ENCODE results near the gene NUP210L. TPM values are rescaled to one million over a fixed set of nuclear protein-coding genes. Genes with fewer than 3 reads are reported as not detected.
A peak's percentile ranks its signal among the peaks of the same experiment; 100 is the strongest.

NUP210L gene
- total and polyA plus RNA-seq, 9 of the 15 experiments (the other 6 are each of a cell fraction or from before 2014, with no cell fraction given), result 0.01 to 0.04 TPM; not detected in 7

DNA sequence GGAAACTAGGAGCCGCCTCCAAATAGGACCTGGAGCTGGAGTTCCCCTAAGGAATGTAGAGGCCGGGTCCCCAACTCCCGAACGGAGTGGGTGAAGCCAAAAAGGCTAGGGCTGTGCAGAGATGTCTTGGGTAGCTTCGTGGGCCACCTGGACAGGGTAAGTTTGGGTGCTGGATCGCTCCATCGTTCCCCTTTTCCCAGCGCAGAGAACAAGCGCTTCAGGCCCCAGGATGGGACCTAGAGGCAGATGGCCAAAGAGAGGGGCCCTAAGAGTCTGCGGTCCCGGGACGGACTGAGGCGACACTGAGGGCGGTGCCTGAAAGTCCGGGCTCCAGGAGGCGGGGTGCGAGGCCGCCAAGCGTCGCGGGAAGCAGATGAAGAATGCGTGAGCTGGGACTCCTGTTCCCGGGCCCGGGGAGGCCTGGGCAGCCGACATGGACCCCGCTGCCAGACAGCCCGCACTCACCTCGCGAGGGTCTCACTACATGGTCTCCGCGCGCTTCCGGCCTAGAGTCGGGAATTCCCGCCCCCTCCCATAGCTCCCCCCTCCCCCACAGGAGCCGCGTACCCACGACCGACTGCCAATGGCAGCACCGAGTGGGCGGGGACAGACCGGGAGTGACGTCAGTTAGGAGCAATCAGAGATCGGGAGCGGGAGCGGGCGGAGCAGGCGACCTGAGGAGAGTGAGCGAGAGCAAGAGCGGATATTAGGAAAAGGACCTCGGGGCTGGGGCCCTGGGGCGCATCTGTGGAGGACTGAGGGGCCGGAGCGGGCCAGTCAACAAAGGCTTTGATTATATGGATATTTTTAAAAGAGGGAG lies 191.6 kb downstream of the NUP210L start, which contains the start of gene SLC39A1 (continued):
- TF ChIP-seq, protein P1, sequence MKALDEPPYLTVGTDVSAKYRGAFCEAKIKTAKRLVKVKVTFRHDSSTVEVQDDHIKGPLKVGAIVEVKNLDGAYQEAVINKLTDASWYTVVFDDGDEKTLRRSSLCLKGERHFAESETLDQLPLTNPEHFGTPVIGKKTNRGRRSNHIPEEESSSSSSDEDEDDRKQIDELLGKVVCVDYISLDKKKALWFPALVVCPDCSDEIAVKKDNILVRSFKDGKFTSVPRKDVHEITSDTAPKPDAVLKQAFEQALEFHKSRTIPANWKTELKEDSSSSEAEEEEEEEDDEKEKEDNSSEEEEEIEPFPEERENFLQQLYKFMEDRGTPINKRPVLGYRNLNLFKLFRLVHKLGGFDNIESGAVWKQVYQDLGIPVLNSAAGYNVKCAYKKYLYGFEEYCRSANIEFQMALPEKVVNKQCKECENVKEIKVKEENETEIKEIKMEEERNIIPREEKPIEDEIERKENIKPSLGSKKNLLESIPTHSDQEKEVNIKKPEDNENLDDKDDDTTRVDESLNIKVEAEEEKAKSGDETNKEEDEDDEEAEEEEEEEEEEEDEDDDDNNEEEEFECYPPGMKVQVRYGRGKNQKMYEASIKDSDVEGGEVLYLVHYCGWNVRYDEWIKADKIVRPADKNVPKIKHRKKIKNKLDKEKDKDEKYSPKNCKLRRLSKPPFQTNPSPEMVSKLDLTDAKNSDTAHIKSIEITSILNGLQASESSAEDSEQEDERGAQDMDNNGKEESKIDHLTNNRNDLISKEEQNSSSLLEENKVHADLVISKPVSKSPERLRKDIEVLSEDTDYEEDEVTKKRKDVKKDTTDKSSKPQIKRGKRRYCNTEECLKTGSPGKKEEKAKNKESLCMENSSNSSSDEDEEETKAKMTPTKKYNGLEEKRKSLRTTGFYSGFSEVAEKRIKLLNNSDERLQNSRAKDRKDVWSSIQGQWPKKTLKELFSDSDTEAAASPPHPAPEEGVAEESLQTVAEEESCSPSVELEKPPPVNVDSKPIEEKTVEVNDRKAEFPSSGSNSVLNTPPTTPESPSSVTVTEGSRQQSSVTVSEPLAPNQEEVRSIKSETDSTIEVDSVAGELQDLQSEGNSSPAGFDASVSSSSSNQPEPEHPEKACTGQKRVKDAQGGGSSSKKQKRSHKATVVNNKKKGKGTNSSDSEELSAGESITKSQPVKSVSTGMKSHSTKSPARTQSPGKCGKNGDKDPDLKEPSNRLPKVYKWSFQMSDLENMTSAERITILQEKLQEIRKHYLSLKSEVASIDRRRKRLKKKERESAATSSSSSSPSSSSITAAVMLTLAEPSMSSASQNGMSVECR (CRISPR knock-in tag; IDR thresholded peaks at IDR 0.05), result 0 out of 2 replicates have a peak, but pooled peaks have one; percentile 11
- TF ChIP-seq HDAC1 (IDR thresholded peaks at IDR 0.05) (peak in 1 of 2 experiments; percentile 14; a peak in 1 of 4 replicates), POLR2AphosphoS5 (IDR thresholded peaks at IDR 0.05; ENCODE audit: control insufficient read depth, insufficient read depth, low read depth, low read length) (no peak; the same call in none of the 2 replicates), SMAD1 (IDR thresholded peaks at IDR 0.05; ENCODE audit: low read depth, low read length, partially characterized antibody) (peak; percentile 27), POLR2B (IDR thresholded peaks at IDR 0.05; ENCODE audit: low read depth, partially characterized antibody) (peak; percentile 72), ZNF24 (IDR thresholded peaks at IDR 0.05) (no peak), SMARCA5 (IDR thresholded peaks at IDR 0.05) (no peak), SIN3B (IDR thresholded peaks at IDR 0.05; ENCODE audit: low read depth) (no peak), ADNP (tag; IDR thresholded peaks at IDR 0.05) (no peak), SIN3A (IDR thresholded peaks at IDR 0.05; ENCODE audit: borderline replicate concordance in 2 of 2, control insufficient read depth in 1 of 2, low read depth in 2 of 2, low read length in 2 of 2) (peak; percentile 47 to 51; a peak in 1 of 4 replicates), RCOR1 (IDR thresholded peaks at IDR 0.05; ENCODE audit: borderline replicate concordance in 1 of 2, low read depth in 2 of 2, low read length in 2 of 2) (no peak), MIER1 (IDR thresholded peaks at IDR 0.05; ENCODE audit: low read depth) (no peak), ZNF584 (CRISPR knock-in tag; IDR thresholded peaks at IDR 0.05; ENCODE audit: low read depth) (no peak), SRSF7 (optimal IDR thresholded peaks at IDR 0.05; ENCODE audit: low read depth, low read length) (no peak), MBD2 (IDR thresholded peaks at IDR 0.05; ENCODE audit: borderline replicate concordance, low read depth) (peak; percentile 74; the same call in 1 of the 2 replicates), MED1 (CRISPR knock-in tag; IDR thresholded peaks at IDR 0.05; ENCODE audit: borderline replicate concordance) (no peak), TRIM28 (IDR thresholded peaks at IDR 0.05) (no peak), ZFP1 (CRISPR knock-in tag; IDR thresholded peaks at IDR 0.05) (no peak)
- TF ChIP-seq, protein P2, sequence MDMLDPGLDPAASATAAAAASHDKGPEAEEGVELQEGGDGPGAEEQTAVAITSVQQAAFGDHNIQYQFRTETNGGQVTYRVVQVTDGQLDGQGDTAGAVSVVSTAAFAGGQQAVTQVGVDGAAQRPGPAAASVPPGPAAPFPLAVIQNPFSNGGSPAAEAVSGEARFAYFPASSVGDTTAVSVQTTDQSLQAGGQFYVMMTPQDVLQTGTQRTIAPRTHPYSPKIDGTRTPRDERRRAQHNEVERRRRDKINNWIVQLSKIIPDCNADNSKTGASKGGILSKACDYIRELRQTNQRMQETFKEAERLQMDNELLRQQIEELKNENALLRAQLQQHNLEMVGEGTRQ (CRISPR knock-in tag; IDR thresholded peaks at IDR 0.05), result no peak
- TF ChIP-seq, protein P3, sequence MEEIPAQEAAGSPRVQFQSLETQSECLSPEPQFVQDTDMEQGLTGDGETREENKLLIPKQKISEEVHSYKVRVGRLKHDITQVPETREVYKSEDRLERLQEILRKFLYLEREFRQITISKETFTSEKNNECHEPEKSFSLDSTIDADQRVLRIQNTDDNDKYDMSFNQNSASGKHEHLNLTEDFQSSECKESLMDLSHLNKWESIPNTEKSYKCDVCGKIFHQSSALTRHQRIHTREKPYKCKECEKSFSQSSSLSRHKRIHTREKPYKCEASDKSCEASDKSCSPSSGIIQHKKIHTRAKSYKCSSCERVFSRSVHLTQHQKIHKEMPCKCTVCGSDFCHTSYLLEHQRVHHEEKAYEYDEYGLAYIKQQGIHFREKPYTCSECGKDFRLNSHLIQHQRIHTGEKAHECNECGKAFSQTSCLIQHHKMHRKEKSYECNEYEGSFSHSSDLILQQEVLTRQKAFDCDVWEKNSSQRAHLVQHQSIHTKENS (CRISPR knock-in tag; IDR thresholded peaks at IDR 0.05), result no peak
- TF ChIP-seq, protein P4, sequence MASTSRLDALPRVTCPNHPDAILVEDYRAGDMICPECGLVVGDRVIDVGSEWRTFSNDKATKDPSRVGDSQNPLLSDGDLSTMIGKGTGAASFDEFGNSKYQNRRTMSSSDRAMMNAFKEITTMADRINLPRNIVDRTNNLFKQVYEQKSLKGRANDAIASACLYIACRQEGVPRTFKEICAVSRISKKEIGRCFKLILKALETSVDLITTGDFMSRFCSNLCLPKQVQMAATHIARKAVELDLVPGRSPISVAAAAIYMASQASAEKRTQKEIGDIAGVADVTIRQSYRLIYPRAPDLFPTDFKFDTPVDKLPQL (IDR thresholded peaks at IDR 0.05; ENCODE audit: extremely low read depth, insufficient read length), result no peak

Data from K562 (cell line).